H1 (cell line): ENCODE data around the gene MGAT5.

Source experiments
- KDM1A ChIP-seq: fragments of 200-600, 300-600 bp; sonication (generic); IDR thresholded peaks from 2 replicates; pipeline ENCODE4 v1.7.1; 2016; ENCODE audit warnings: mild to moderate bottlenecking, low read length, borderline replicate concordance
- NRF1 ChIP-seq: IDR thresholded peaks from 2 replicates; pipeline ENCODE4 v1.6.1; 2011; ENCODE audit warnings: mild to moderate bottlenecking, low read depth, low read length, improper control_type of control experiment
- TCF12 ChIP-seq: IDR thresholded peaks from 2 replicates; pipeline ENCODE4 v1.6.1; 2011; ENCODE audit warnings: low read depth, mild to moderate bottlenecking, low read length

DNA sequence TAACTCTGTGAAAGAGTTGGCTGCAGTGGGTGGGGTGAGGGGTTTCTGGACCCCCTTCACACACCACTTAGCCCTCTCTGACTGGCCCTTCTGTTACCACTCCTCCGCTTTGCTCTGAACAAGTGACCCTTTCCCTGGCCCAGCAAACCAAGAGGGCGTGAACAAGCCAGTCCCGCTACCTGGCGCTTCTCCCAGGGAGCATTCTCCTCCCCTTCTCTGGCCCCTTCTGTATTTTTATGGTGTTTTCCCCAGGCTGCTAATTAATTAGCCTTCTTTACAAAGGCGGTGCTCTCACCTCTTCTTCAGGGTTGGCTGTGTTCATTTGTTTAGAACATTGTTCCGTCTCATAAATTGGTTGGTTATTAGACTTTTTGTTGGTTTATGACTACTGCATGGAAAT lies 180.1 kb downstream of the MGAT5 start:
- no peak for TF ChIP-seq TCF12
- no peak for TF ChIP-seq KDM1A
- TF ChIP-seq NRF1: no peak
